Measurements from ENCODE around the gene KIF16B. TPM values are rescaled to one million over a fixed set of nuclear protein-coding genes. Genes with fewer than 3 reads are reported as not detected.
"Not testable (repeated sequence)": the region's sequence is repeated elsewhere in the genome, so short reads cannot be mapped to it uniquely, and the experiment has no call there.

Gene KIF16B
- total and polyA plus RNA-seq, 4 donors, result 5.1 to 19.7 (median 8.4) TPM

DNA sequence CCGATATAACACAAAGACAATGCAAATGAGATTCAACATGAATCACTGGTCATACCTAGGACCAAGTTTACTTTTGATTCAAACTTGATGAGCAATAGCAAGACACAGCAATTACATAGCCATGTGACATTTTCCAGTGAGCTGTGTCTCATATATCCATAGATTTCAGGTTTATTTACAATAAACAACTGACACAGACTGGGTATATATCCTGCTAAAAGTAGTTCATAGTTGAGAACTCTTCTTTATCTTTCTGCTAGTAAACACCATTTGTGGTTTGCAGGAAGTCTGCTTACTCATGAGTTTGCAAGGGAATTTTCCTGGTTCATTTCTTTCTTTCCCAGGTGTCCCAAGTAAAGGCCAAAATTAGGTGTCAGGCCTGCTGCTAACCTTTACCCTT, 343.4 kb downstream of the KIF16B start:
- Histone ChIP-seq H3K4me3 (ENCODE audit: low read depth in 1 of 3, low read length in 3 of 3) (no peak overlapping the region), H3K4me1 (ENCODE audit: control insufficient read depth in 4 of 4, insufficient read depth in 4 of 4, low read length in 3 of 4) (no peaks in the 10 kb centered on the region), H3K36me3 (ENCODE audit: control insufficient read depth in 4 of 4, insufficient read depth in 3 of 4, low read depth in 1 of 4, low read length in 3 of 4) (no peaks in the 10 kb centered on the region), H3K9ac (ENCODE audit: low read depth in 1 of 2, low read length in 2 of 2) (no peak overlapping the region), H3K27ac (ENCODE audit: low read depth in 1 of 2, low read length in 2 of 2) (no peak overlapping the region), H3K27me3 (ENCODE audit: control insufficient read depth in 4 of 4, insufficient read depth in 4 of 4, low read length in 3 of 4) (no peaks in the 10 kb centered on the region), H3K9me3 (ENCODE audit: control insufficient read depth in 4 of 4, low read length in 3 of 4) (no peaks in the 10 kb centered on the region)
- WGBS, result 91% methylated on average over 1 of the region's 1 CpG
- DNase-seq (ENCODE audit: low spot score), result no peak
- TF ChIP-seq, protein P1, sequence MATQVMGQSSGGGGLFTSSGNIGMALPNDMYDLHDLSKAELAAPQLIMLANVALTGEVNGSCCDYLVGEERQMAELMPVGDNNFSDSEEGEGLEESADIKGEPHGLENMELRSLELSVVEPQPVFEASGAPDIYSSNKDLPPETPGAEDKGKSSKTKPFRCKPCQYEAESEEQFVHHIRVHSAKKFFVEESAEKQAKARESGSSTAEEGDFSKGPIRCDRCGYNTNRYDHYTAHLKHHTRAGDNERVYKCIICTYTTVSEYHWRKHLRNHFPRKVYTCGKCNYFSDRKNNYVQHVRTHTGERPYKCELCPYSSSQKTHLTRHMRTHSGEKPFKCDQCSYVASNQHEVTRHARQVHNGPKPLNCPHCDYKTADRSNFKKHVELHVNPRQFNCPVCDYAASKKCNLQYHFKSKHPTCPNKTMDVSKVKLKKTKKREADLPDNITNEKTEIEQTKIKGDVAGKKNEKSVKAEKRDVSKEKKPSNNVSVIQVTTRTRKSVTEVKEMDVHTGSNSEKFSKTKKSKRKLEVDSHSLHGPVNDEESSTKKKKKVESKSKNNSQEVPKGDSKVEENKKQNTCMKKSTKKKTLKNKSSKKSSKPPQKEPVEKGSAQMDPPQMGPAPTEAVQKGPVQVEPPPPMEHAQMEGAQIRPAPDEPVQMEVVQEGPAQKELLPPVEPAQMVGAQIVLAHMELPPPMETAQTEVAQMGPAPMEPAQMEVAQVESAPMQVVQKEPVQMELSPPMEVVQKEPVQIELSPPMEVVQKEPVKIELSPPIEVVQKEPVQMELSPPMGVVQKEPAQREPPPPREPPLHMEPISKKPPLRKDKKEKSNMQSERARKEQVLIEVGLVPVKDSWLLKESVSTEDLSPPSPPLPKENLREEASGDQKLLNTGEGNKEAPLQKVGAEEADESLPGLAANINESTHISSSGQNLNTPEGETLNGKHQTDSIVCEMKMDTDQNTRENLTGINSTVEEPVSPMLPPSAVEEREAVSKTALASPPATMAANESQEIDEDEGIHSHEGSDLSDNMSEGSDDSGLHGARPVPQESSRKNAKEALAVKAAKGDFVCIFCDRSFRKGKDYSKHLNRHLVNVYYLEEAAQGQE (IDR thresholded peaks at IDR 0.05), result no peak

GRCh38 chr20:16228722-16229121, 344.5 kb downstream of the KIF16B start:
- H3K4me3 ChIP-seq (ENCODE audit: low read depth in 1 of 3, low read length in 3 of 3), result no peak overlapping the region
- TF ChIP-seq JUND (IDR thresholded peaks at IDR 0.05), result no peak
- TF ChIP-seq, protein P2, sequence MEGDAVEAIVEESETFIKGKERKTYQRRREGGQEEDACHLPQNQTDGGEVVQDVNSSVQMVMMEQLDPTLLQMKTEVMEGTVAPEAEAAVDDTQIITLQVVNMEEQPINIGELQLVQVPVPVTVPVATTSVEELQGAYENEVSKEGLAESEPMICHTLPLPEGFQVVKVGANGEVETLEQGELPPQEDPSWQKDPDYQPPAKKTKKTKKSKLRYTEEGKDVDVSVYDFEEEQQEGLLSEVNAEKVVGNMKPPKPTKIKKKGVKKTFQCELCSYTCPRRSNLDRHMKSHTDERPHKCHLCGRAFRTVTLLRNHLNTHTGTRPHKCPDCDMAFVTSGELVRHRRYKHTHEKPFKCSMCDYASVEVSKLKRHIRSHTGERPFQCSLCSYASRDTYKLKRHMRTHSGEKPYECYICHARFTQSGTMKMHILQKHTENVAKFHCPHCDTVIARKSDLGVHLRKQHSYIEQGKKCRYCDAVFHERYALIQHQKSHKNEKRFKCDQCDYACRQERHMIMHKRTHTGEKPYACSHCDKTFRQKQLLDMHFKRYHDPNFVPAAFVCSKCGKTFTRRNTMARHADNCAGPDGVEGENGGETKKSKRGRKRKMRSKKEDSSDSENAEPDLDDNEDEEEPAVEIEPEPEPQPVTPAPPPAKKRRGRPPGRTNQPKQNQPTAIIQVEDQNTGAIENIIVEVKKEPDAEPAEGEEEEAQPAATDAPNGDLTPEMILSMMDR (IDR thresholded peaks at IDR 0.05; ENCODE audit: low read depth, low read length, missing input control), result no peak
- TF ChIP-seq SP1 (IDR thresholded peaks at IDR 0.05), result no peak
- no peak for TF ChIP-seq RAD21 (IDR thresholded peaks at IDR 0.05)
- TF ChIP-seq HNF4A (conservative IDR thresholded peaks at IDR 0.05), result no peak
- no peak for TF ChIP-seq ATF3 (IDR thresholded peaks at IDR 0.05)
- TF ChIP-seq, protein P1 (IDR thresholded peaks at IDR 0.05), result no peak
- H3K4me1 ChIP-seq (ENCODE audit: control insufficient read depth in 4 of 4, insufficient read depth in 4 of 4, low read length in 3 of 4), result no peaks in the 10 kb centered on the region
- no peak overlapping the region for H3K27ac ChIP-seq (ENCODE audit: low read depth in 1 of 2, low read length in 2 of 2)
- no peaks in the 10 kb centered on the region for H3K27me3 ChIP-seq (ENCODE audit: control insufficient read depth in 4 of 4, insufficient read depth in 4 of 4, low read length in 3 of 4)
- no peaks in the 10 kb centered on the region for H3K36me3 ChIP-seq (ENCODE audit: control insufficient read depth in 4 of 4, insufficient read depth in 3 of 4, low read depth in 1 of 4, low read length in 3 of 4)
- 90% methylated on average over 4 of the region's 4 CpGs for WGBS
- H3K9ac ChIP-seq (ENCODE audit: low read depth in 1 of 2, low read length in 2 of 2), result no peak overlapping the region
- no peak for DNase-seq (ENCODE audit: low spot score)
- H3K9me3 ChIP-seq (ENCODE audit: control insufficient read depth in 4 of 4, low read length in 3 of 4), result no peaks in the 10 kb centered on the region

DNA sequence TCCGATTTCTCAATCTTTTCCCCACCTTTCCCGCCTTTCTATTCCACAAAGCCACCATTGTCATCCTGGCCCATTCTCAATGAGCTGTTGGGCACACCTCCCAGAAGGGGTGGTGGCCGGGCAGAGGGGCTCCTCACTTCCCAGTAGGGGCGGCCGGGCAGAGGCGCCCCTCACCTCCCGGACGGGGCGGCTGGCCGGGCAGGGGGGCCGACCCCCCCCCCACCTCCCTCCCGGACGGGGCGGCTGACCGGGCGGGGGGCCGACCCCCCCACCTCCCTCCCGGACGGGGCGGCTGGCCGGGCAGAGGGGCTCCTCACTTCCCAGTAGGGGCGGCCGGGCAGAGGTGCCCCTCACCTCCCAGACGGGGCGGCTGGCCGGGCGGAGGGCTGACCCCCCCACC, 346.3 kb downstream of the KIF16B start:
- not testable (repeated sequence) for H3K9me3 ChIP-seq (ENCODE audit: control insufficient read depth in 4 of 4, low read length in 3 of 4); H3K36me3 ChIP-seq (ENCODE audit: control insufficient read depth in 4 of 4, insufficient read depth in 3 of 4, low read depth in 1 of 4, low read length in 3 of 4); H3K27me3 ChIP-seq (ENCODE audit: control insufficient read depth in 4 of 4, insufficient read depth in 4 of 4, low read length in 3 of 4); DNase-seq (ENCODE audit: low spot score); H3K4me1 ChIP-seq (ENCODE audit: control insufficient read depth in 4 of 4, insufficient read depth in 4 of 4, low read length in 3 of 4); H3K9ac ChIP-seq (ENCODE audit: low read depth in 1 of 2, low read length in 2 of 2); H3K4me3 ChIP-seq (ENCODE audit: low read depth in 1 of 3, low read length in 3 of 3); H3K27ac ChIP-seq (ENCODE audit: low read depth in 1 of 2, low read length in 2 of 2)
- 88% methylated on average over 16 of the region's 27 CpGs for WGBS

Measured in liver (tissue), 9 donors.